HepG2 (cell line): ENCODE results near the gene KCND3. TPM values are rescaled to one million over a fixed set of nuclear protein-coding genes. Genes with fewer than 3 reads are reported as not detected.
A peak's percentile ranks its signal among the peaks of the same experiment; 100 is the strongest.

ENCODE experiments used
- ASH2L ChIP-seq: fragments of 300-600, 200-600 bp; sonication (generic); IDR thresholded peaks from 2 replicates; pipeline ENCODE4 v1.7.0; 2017; ENCODE audit warnings: low read depth, mild to moderate bottlenecking, moderate library complexity, mixed read lengths, low read length; ENCODE audit not compliant: insufficient read length
- CEBPB ChIP-seq: IDR thresholded peaks from 2 replicates; pipeline ENCODE4 v1.6.1; 2011; ENCODE audit warnings: low read depth, low read length, improper control_type of control experiment, borderline replicate concordance
- MED1 ChIP-seq: sonication (generic); formaldehyde crosslinking; IDR thresholded peaks from 2 replicates; pipeline ENCODE4 v1.4.0; 2020; ENCODE audit warnings: missing genetic modification reagents
- MEIS2 ChIP-seq: sonication (generic); formaldehyde crosslinking; IDR thresholded peaks from 2 replicates; pipeline ENCODE4 v1.9.0; 2021; ENCODE audit warnings: mild to moderate bottlenecking, missing genetic modification reagents
- SIN3A ChIP-seq: IDR thresholded peaks from 2 replicates; pipeline ENCODE4 v1.6.1; 2011; ENCODE audit warnings: low read depth, mild to moderate bottlenecking, control low read depth, low read length, borderline replicate concordance
- TSC22D2 ChIP-seq: sonication (generic); formaldehyde crosslinking; IDR thresholded peaks from 2 replicates; pipeline ENCODE4 v1.5.1; 2020; ENCODE audit warnings: missing genetic modification reagents, mild to moderate bottlenecking, borderline replicate concordance
- ZBTB7A ChIP-seq: sonication (generic); formaldehyde crosslinking; IDR thresholded peaks from 2 replicates; pipeline ENCODE4 v1.8.0; 2022; ENCODE audit warnings: mild to moderate bottlenecking, missing genetic modification reagents
- ZNF17 ChIP-seq: sonication (generic); formaldehyde crosslinking; IDR thresholded peaks from 2 replicates; pipeline ENCODE4 v1.5.0; 2020; ENCODE audit warnings: mild to moderate bottlenecking, missing genetic modification reagents
- ZNF225 ChIP-seq: sonication (generic); formaldehyde crosslinking; IDR thresholded peaks from 2 replicates; pipeline ENCODE4 v1.4.0; 2020; ENCODE audit warnings: mild to moderate bottlenecking, missing genetic modification reagents
- ZNF44 ChIP-seq: sonication (generic); formaldehyde crosslinking; IDR thresholded peaks from 2 replicates; pipeline ENCODE4 v1.5.1; 2020; ENCODE audit warnings: mild to moderate bottlenecking, missing genetic modification reagents
- ZNF768 ChIP-seq: sonication (generic); formaldehyde crosslinking; IDR thresholded peaks from 2 replicates; pipeline ENCODE4 v1.4.0; 2020; ENCODE audit warnings: missing genetic modification reagents
- polyA plus RNA-seq, 8 experiments: library from polyadenylated mRNA; depleted of rRNA in 3 of 8; stranded (reverse) in 7 of 8; unstranded in 1 of 8; fragments of >200 nt; fragmentation: Illumina TruSeq in 4 of 8; extraction: Trizol in 4 of 8; gene quantifications; 2 replicates each; pipeline versions ENCODE4 v1.2.1 to v1.2.3, GENCODE V29; 2011 to 2016; ENCODE audit warnings: low read depth in 4 of 8, missing spikeins in 1 of 8, mixed read lengths in 1 of 8; ENCODE audit not compliant: insufficient read depth in 1 of 8
- total RNA-seq, 5 experiments: library from RNA; depleted of rRNA; stranded (reverse); fragments of >200 nt; fragmentation: Illumina TruSeq; extraction: Trizol; gene quantifications; 2 replicates each; pipeline ENCODE4 v1.2.3, GENCODE V29; 2016; ENCODE audit warnings: low read depth in 1 of 5
- TF ChIP-seq, protein P1 (sequence below): sonication (generic); formaldehyde crosslinking; IDR thresholded peaks from 2 replicates; pipeline ENCODE4 v1.5.1; 2020; ENCODE audit warnings: mild to moderate bottlenecking, missing genetic modification reagents, moderate library complexity
- TF ChIP-seq, protein P2 (sequence below): sonication (generic); formaldehyde crosslinking; IDR thresholded peaks from 2 replicates; pipeline ENCODE4 v1.4.0; 2020; ENCODE audit warnings: missing genetic modification reagents
- TF ChIP-seq, protein P3 (sequence below): sonication (generic); formaldehyde crosslinking; conservative IDR thresholded peaks from 2 replicates; pipeline ENCODE4 v1.8.0; 2022; ENCODE audit warnings: missing genetic modification reagents
- TF ChIP-seq, protein P4 (sequence below): sonication (generic); formaldehyde crosslinking; IDR thresholded peaks from 2 replicates; pipeline ENCODE4 v1.4.0; 2020; ENCODE audit warnings: missing genetic modification reagents, low read depth, mild to moderate bottlenecking, borderline replicate concordance
- TF ChIP-seq, protein P5 (sequence below): sonication (generic); formaldehyde crosslinking; IDR thresholded peaks from 2 replicates; pipeline ENCODE4 v1.4.0; 2020; ENCODE audit warnings: missing genetic modification reagents

The KCND3 gene
- total and polyA plus RNA-seq, 2 of the 13 experiments (the other 11 are each of a cell fraction or from before 2014, with no cell fraction given): 0.04 TPM; not detected in 1

- TF ChIP-seq, protein P1, sequence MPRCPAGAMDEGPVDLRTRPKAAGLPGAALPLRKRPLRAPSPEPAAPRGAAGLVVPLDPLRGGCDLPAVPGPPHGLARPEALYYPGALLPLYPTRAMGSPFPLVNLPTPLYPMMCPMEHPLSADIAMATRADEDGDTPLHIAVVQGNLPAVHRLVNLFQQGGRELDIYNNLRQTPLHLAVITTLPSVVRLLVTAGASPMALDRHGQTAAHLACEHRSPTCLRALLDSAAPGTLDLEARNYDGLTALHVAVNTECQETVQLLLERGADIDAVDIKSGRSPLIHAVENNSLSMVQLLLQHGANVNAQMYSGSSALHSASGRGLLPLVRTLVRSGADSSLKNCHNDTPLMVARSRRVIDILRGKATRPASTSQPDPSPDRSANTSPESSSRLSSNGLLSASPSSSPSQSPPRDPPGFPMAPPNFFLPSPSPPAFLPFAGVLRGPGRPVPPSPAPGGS (CRISPR knock-in tag): peak; percentile 11; the same call in 1 of the 2 replicates
- TF ChIP-seq ASH2L: no peak
- TF ChIP-seq SIN3A: no peak
- TF ChIP-seq MEIS2 (CRISPR knock-in tag): no peak
- TF ChIP-seq ZNF17 (CRISPR knock-in tag): no peak
- 0 out of 2 replicates have a peak, but pooled peaks have one; percentile 26 for TF ChIP-seq TSC22D2 (CRISPR knock-in tag)
- peak; percentile 8; the same call in 1 of the 2 replicates for TF ChIP-seq MED1 (CRISPR knock-in tag)
- TF ChIP-seq, protein P2, sequence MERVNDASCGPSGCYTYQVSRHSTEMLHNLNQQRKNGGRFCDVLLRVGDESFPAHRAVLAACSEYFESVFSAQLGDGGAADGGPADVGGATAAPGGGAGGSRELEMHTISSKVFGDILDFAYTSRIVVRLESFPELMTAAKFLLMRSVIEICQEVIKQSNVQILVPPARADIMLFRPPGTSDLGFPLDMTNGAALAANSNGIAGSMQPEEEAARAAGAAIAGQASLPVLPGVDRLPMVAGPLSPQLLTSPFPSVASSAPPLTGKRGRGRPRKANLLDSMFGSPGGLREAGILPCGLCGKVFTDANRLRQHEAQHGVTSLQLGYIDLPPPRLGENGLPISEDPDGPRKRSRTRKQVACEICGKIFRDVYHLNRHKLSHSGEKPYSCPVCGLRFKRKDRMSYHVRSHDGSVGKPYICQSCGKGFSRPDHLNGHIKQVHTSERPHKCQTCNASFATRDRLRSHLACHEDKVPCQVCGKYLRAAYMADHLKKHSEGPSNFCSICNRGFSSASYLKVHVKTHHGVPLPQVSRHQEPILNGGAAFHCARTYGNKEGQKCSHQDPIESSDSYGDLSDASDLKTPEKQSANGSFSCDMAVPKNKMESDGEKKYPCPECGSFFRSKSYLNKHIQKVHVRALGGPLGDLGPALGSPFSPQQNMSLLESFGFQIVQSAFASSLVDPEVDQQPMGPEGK (CRISPR knock-in tag): peak; percentile 73; the same call in 1 of the 2 replicates
- no peak for TF ChIP-seq CEBPB
- TF ChIP-seq, protein P3, sequence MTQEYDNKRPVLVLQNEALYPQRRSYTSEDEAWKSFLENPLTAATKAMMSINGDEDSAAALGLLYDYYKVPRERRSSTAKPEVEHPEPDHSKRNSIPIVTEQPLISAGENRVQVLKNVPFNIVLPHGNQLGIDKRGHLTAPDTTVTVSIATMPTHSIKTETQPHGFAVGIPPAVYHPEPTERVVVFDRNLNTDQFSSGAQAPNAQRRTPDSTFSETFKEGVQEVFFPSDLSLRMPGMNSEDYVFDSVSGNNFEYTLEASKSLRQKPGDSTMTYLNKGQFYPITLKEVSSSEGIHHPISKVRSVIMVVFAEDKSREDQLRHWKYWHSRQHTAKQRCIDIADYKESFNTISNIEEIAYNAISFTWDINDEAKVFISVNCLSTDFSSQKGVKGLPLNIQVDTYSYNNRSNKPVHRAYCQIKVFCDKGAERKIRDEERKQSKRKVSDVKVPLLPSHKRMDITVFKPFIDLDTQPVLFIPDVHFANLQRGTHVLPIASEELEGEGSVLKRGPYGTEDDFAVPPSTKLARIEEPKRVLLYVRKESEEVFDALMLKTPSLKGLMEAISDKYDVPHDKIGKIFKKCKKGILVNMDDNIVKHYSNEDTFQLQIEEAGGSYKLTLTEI (CRISPR knock-in tag): no peak
- TF ChIP-seq ZNF768: 0 out of 2 replicates have a peak, but pooled peaks have one; percentile 54
- TF ChIP-seq, protein P4, sequence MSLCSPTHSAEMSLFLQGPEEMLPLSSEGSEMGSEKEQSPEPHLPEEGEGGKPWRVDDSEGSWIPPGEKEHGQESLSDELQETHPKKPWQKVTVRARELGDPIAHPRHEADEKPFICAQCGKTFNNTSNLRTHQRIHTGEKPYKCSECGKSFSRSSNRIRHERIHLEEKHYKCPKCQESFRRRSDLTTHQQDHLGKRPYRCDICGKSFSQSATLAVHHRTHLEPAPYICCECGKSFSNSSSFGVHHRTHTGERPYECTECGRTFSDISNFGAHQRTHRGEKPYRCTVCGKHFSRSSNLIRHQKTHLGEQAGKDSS (CRISPR knock-in tag): 0 out of 2 replicates have a peak, but pooled peaks have one; percentile 10
- TF ChIP-seq ZNF44 (CRISPR knock-in tag): no peak
- TF ChIP-seq ZNF225 (CRISPR knock-in tag): 0 out of 2 replicates have a peak, but pooled peaks have one; percentile 33
- TF ChIP-seq, protein P5, sequence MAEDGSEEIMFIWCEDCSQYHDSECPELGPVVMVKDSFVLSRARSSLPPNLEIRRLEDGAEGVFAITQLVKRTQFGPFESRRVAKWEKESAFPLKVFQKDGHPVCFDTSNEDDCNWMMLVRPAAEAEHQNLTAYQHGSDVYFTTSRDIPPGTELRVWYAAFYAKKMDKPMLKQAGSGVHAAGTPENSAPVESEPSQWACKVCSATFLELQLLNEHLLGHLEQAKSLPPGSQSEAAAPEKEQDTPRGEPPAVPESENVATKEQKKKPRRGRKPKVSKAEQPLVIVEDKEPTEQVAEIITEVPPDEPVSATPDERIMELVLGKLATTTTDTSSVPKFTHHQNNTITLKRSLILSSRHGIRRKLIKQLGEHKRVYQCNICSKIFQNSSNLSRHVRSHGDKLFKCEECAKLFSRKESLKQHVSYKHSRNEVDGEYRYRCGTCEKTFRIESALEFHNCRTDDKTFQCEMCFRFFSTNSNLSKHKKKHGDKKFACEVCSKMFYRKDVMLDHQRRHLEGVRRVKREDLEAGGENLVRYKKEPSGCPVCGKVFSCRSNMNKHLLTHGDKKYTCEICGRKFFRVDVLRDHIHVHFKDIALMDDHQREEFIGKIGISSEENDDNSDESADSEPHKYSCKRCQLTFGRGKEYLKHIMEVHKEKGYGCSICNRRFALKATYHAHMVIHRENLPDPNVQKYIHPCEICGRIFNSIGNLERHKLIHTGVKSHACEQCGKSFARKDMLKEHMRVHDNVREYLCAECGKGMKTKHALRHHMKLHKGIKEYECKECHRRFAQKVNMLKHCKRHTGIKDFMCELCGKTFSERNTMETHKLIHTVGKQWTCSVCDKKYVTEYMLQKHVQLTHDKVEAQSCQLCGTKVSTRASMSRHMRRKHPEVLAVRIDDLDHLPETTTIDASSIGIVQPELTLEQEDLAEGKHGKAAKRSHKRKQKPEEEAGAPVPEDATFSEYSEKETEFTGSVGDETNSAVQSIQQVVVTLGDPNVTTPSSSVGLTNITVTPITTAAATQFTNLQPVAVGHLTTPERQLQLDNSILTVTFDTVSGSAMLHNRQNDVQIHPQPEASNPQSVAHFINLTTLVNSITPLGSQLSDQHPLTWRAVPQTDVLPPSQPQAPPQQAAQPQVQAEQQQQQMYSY: no peak
- 0 out of 2 replicates have a peak, but pooled peaks have one; percentile 54 for TF ChIP-seq ZBTB7A (CRISPR knock-in tag)
Observed at GRCh38 chr1:111738436-111739193, 250.9 kb downstream of the KCND3 start (continued).
